Upper lobe of right lung (tissue), 1 donor: Measurements from ENCODE around the gene PPP2R5D. TPM values are rescaled to one million over a fixed set of nuclear protein-coding genes. Genes with fewer than 3 reads are reported as not detected.

Experiments
- ATAC-seq: fragments of 200-7000 bp; cut with Tn5 transposase; one replicate; pipeline ENCODE4 v1.9.1; 2020; ENCODE audit warnings: mild to moderate bottlenecking, moderate library complexity
- DNase-seq: peaks from one replicate; pipeline ENCODE4 v3.0.0-alpha.2; 2020
- H3K27ac ChIP-seq: fragments of 200-600 bp; one replicate; pipeline ENCODE4 v1.8.0; 2022
- H3K27me3 ChIP-seq: fragments of 200-600 bp; one replicate; pipeline ENCODE4 v1.8.0; 2022; ENCODE audit warnings: mild to moderate bottlenecking
- H3K36me3 ChIP-seq: fragments of 200-600 bp; one replicate; pipeline ENCODE4 v1.8.0; 2022
- H3K4me1 ChIP-seq: fragments of 200-600 bp; one replicate; pipeline ENCODE4 v1.8.0; 2022
- H3K4me3 ChIP-seq: fragments of 200-600 bp; one replicate; pipeline ENCODE4 v1.8.0; 2022; ENCODE audit warnings: mild to moderate bottlenecking
- H3K9me3 ChIP-seq: fragments of 200-600 bp; one replicate; pipeline ENCODE4 v1.8.0; 2022
- intact Hi-C: fragments of 100-400 bp; cut with DNase I; formaldehyde crosslinking; loops from one replicate; pipeline ENCODE4 v1.11.0; 2022
- total RNA-seq: library from RNA; stranded (reverse); fragmentation: NEBNext Ultra II Directional; extraction: Animal tissue kit (Norgen Biotek cat#: 25700); gene quantifications from one replicate; pipeline ENCODE4 v1.2.1, GENCODE V29; 2021
- TF ChIP-seq, protein P1 (sequence below): fragments of 200-600 bp; IDR thresholded peaks from one replicate; pipeline ENCODE4 v1.8.0; 2022; ENCODE audit warnings: antibody characterized with exemption
- donor health status: DM: no; HTN: yes; CAD: no; lungs with severe emphysema.

PPP2R5D gene
- total RNA-seq, 1 donor from 2014 or later, result 24.1 TPM

GRCh38 chr6:43005844-43006243 is 21.5 kb downstream of the PPP2R5D start:
- peaks cover 43% of the 10 kb centered on the region for H3K36me3 ChIP-seq
- intact Hi-C loops, result no loop called here
- no peaks in the 10 kb centered on the region for H3K9me3 ChIP-seq
- H3K4me3 ChIP-seq, result no peak overlapping the region
- ATAC-seq (no peak), DNase-seq (no peak)
- no peaks in the 10 kb centered on the region for H3K4me1 ChIP-seq
- no peak overlapping the region for H3K27ac ChIP-seq
- H3K27me3 ChIP-seq, result no peaks in the 10 kb centered on the region
- TF ChIP-seq, protein P1, sequence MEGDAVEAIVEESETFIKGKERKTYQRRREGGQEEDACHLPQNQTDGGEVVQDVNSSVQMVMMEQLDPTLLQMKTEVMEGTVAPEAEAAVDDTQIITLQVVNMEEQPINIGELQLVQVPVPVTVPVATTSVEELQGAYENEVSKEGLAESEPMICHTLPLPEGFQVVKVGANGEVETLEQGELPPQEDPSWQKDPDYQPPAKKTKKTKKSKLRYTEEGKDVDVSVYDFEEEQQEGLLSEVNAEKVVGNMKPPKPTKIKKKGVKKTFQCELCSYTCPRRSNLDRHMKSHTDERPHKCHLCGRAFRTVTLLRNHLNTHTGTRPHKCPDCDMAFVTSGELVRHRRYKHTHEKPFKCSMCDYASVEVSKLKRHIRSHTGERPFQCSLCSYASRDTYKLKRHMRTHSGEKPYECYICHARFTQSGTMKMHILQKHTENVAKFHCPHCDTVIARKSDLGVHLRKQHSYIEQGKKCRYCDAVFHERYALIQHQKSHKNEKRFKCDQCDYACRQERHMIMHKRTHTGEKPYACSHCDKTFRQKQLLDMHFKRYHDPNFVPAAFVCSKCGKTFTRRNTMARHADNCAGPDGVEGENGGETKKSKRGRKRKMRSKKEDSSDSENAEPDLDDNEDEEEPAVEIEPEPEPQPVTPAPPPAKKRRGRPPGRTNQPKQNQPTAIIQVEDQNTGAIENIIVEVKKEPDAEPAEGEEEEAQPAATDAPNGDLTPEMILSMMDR, result no peak

DNA sequence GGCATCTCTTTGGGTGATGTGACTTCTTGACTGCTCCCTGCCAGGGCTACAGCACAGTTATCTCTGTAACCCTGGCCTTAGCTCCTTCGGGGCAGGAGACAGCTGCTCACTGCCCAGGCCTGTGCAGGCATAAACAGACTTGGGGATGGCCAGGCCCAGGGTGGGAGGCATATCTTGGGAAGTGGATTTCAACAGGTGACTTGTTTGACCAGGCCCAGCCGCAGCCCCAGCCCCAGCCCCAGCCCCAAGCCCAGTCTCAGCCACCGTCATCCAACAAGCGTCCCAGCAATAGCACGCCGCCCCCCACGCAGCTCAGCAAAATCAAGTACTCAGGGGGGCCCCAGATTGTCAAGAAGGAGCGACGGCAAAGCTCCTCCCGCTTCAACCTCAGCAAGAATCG is 21.9 kb downstream of the PPP2R5D start:
- H3K27ac ChIP-seq, result no peak overlapping the region
- ATAC-seq, result no peak
- TF ChIP-seq, protein P1, result no peak
- no peak for DNase-seq
- H3K4me1 ChIP-seq, result no peaks in the 10 kb centered on the region
- no peaks in the 10 kb centered on the region for H3K27me3 ChIP-seq
- intact Hi-C loops, result no loop called here
- no peak overlapping the region for H3K4me3 ChIP-seq
- H3K9me3 ChIP-seq, result no peaks in the 10 kb centered on the region
- peaks cover 47% of the 10 kb centered on the region for H3K36me3 ChIP-seq

DNA sequence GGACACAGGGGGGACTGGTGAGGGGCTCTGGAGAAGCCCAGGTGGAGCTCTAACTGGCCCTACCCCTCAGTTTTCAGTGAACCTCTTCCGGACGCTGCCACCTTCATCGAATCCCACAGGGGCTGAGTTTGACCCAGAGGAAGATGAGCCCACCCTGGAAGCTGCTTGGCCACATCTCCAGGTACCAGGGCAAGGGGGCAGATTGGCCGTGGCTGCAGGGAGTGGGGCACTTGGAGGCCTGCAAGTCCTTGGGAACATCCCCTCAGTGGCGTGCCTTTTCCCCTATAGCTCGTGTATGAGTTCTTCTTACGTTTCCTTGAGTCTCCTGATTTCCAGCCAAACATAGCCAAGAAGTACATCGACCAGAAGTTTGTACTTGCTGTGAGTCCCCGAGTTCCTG is 22.8 kb downstream of the PPP2R5D start:
- ATAC-seq, result no peak
- intact Hi-C loops, result no loop called here

DNA sequence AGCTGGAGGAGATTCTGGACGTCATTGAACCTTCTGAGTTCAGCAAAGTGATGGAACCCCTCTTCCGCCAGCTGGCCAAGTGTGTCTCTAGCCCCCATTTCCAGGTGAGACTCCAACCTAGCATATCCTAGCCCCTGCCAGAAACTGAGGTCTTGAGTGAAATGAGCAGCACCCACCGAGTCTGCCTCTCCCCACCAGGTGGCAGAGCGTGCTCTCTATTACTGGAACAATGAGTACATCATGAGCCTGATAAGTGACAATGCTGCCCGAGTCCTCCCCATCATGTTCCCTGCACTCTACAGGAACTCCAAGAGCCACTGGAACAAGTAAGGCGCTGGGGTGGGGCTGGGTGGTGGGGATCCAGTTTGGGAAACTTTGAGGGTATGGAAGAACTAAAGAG is 24.8 kb downstream of the PPP2R5D start:
- Histone ChIP-seq H3K27me3 (no peaks in the 10 kb centered on the region), H3K4me1 (peaks cover 10% of the 10 kb centered on the region), H3K4me3 (no peak overlapping the region), H3K36me3 (peaks cover 58% of the 10 kb centered on the region), H3K27ac (no peak overlapping the region), H3K9me3 (no peaks in the 10 kb centered on the region)
- DNase-seq (no peak), ATAC-seq (no peak)
- intact Hi-C loops, result no loop called here
- TF ChIP-seq, protein P1, result peak; percentile 20

More for the DNA sequence above, 22.8 kb downstream of the PPP2R5D start:
- Histone ChIP-seq H3K36me3 (peaks cover 56% of the 10 kb centered on the region), H3K9me3 (no peaks in the 10 kb centered on the region), H3K4me1 (no peaks in the 10 kb centered on the region), H3K27ac (no peak overlapping the region), H3K27me3 (no peaks in the 10 kb centered on the region), H3K4me3 (no peak overlapping the region)
- no peak for DNase-seq
- TF ChIP-seq, protein P1, result no peak

- no peak overlapping the region for H3K27ac ChIP-seq
- H3K27me3 ChIP-seq, result no peaks in the 10 kb centered on the region
- H3K4me1 ChIP-seq, result peaks cover 25% of the 10 kb centered on the region
- ATAC-seq (no peak), DNase-seq (no peak)
- TF ChIP-seq, protein P1, result no peak
- intact Hi-C loops, result no loop called here
- no peak overlapping the region for H3K4me3 ChIP-seq
- peaks cover 58% of the 10 kb centered on the region for H3K36me3 ChIP-seq
- H3K9me3 ChIP-seq, result no peaks in the 10 kb centered on the region
These were observed 26.8 kb downstream of the PPP2R5D start for GRCh38 chr6:43011207-43011606.

DNA sequence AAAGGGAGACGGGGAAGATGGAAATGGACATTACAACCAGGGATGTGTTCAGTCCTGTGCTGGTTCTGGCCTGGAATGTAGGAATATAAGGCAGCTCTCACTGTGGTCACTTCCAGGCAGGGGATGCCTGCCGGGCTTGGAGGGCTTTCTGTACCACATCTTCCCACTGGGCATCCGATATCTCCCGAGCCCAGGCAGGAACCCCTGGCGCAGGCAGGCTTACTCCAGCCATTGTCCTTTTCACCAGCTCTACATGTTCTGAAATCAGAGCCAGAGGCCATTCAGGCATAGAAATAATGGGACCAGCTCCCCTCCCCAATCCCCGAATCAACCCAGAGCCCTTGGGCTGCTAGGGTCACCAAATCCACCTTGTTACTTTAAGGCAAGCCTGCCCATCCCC is 28.0 kb downstream of the PPP2R5D start:
- ATAC-seq, result no peak
- intact Hi-C loops, result no loop called here
- Histone ChIP-seq H3K4me1 (peaks cover 35% of the 10 kb centered on the region), H3K36me3 (peaks cover 54% of the 10 kb centered on the region), H3K9me3 (no peaks in the 10 kb centered on the region), H3K4me3 (no peak overlapping the region), H3K27ac (no peak overlapping the region), H3K27me3 (no peaks in the 10 kb centered on the region)
- no peak for DNase-seq
- TF ChIP-seq, protein P1, result no peak
